Measurements from ENCODE around the gene HAGH.

DNA sequence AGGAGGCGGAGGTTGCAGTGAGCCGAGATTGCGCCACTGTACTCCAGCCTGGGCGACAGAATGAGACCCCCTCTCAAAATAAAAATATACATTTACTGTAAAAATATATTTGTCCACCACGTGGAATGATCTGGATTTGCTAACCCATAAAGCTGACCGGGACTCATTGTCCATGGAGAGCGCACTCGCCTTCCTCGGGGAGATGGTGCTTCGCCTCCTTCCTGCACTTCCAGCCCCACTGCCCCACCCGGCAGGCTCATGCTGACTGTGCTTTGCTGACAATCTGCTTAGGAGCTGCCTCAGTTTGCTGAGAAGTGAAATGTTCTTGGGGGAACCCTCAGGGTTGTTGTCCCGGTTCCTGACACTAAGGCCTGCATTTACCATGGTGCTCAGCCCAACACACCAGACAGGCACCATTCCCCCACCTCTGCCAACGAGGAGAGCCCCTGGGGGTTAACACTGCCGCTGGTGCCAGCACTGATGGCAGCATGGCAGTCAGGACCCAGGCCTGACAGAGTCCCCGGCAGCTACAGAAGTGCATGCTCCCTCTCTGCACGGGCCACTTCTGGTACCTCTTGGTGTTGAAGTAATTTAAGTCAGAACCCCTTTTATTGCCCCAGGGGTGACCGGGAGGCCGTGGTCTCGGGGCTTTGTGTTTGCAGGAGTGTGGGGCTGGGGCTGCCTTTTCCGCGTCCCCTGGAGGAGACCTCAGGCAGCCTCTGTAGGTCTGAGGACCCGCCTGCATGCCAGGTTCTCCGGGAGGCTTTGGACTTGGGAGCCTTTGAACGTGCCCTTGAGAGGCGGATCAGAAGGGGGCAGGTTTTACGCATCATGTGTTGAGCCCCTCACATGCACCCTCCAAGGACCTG lies 41.4 kb downstream of the HAGH start:
- TF ChIP-seq, protein P1, sequence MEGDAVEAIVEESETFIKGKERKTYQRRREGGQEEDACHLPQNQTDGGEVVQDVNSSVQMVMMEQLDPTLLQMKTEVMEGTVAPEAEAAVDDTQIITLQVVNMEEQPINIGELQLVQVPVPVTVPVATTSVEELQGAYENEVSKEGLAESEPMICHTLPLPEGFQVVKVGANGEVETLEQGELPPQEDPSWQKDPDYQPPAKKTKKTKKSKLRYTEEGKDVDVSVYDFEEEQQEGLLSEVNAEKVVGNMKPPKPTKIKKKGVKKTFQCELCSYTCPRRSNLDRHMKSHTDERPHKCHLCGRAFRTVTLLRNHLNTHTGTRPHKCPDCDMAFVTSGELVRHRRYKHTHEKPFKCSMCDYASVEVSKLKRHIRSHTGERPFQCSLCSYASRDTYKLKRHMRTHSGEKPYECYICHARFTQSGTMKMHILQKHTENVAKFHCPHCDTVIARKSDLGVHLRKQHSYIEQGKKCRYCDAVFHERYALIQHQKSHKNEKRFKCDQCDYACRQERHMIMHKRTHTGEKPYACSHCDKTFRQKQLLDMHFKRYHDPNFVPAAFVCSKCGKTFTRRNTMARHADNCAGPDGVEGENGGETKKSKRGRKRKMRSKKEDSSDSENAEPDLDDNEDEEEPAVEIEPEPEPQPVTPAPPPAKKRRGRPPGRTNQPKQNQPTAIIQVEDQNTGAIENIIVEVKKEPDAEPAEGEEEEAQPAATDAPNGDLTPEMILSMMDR (IDR thresholded peaks at IDR 0.05; ENCODE audit: poor library complexity, severe bottlenecking) = no peak
- TF ChIP-seq EP300 (conservative IDR thresholded peaks at IDR 0.05; ENCODE audit: poor library complexity, severe bottlenecking) (no peak), POLR2AphosphoS5 (IDR thresholded peaks at IDR 0.05) (no peak), EZH2 (IDR thresholded peaks at IDR 0.05; ENCODE audit: borderline replicate concordance, insufficient read depth, low read length, poor library complexity, severe bottlenecking) (no peak), TAF1 (IDR thresholded peaks at IDR 0.05; ENCODE audit: low read depth) (no peak), SMC3 (conservative IDR thresholded peaks at IDR 0.05; ENCODE audit: poor library complexity) (no peak)

Measured in neural cell (in vitro differentiated cells).